GM20000 (cell line): ENCODE measurements around the gene CDC7.

Experiments used
- DNase-seq: peaks from one replicate; pipeline ENCODE4 v3.0.0; 2012; ENCODE audit warnings: low spot score
- CTCF ChIP-seq: IDR thresholded peaks from 2 replicates; pipeline ENCODE4 v1.5.1; 2012; ENCODE audit warnings: mild to moderate bottlenecking, control low read depth; ENCODE audit errors: extremely low read depth, missing control alignments

Gene CDC7

GRCh38 chr1:91537987-91538304, 37.3 kb downstream of the CDC7 start:
- no peak for DNase-seq
- TF ChIP-seq CTCF: no peak

GRCh38 chr1:91540910-91541309, 40.3 kb downstream of the CDC7 start:
- TF ChIP-seq CTCF: no peak
- DNase-seq: no peak

DNA sequence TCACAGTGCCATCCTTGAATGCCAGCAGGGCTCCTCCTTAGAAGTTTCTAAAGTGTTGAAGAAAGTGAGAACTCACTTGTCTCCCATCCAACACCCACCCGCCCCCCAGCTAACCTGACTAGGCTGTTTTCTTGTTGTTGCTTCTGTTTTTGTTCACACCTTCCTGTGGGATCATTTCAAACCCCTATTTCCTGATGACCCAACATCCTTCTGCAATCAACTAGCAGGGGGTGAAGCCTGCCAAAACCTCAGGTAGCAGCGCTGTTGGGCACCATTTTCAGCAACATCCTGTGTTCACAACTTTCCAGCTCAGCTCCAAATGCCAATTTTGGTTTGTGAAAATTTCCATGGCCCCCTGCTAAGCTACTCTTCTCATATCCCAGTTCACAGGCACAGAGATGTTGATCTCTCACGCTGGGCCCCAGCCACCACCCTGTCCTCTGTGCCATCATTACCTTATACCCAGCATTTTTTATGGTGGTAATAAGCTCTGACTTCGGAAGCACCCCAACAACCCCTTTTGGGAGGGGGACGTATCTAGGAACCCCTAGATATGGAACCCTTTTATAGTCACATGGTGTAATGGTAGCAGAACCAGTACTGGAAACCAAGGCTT, 41.4 kb downstream of the CDC7 start:
- TF ChIP-seq CTCF: no peak
- no peak for DNase-seq

DNA sequence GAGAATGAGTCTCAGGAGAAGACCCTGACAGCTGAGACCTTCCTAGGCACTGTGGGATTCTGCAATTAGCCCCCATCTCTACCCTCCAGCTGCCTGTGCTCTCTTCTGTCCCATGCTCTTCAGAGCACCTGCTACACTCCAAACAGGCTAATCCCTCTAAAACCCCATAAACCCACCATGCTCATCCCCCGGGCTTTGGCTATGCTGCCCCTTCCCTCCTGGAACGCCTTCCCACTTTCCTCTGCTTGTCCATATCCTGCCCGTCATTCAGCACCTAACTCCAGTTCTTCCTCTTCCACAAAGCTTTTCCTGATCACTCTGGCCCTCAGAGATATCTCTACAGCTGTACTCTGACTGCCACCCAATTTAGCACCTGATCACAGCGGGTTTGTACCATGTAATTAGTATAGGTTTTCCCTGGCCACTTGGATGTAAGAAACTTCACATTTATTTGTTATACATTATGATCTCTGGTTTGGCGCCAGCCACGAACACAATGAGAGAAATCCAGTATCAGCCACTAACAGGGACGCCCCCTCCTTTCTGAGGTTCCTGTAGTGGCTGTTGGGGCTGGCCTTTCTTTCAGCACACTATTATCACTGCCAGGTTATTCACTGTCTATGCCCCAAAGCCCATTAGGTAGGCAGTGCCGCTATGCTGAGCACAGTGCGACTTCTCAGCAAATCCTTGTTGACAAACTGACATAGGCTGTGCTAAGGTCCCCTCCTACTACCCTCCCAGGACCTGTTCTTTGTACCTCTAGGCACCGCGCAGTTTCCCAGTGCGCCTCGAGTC, 45.1 kb downstream of the CDC7 start:
- no peak for DNase-seq
- no peak for TF ChIP-seq CTCF

DNA sequence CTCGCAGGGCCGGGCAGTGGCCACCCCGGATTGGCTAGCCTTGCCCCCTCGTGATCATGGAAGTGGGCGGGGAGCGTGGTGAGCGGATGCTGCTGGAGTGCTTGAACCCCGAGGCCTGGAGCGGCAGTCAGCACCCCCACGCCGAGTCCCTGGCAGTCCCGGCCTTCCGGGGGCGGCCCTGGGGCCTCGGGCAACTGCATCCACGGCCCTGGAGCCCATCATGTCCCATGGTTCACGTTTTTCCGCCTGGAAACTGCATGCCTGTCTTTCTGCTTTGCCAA, 45.6 kb downstream of the CDC7 start:
- no peak for DNase-seq
- no peak for TF ChIP-seq CTCF

DNA sequence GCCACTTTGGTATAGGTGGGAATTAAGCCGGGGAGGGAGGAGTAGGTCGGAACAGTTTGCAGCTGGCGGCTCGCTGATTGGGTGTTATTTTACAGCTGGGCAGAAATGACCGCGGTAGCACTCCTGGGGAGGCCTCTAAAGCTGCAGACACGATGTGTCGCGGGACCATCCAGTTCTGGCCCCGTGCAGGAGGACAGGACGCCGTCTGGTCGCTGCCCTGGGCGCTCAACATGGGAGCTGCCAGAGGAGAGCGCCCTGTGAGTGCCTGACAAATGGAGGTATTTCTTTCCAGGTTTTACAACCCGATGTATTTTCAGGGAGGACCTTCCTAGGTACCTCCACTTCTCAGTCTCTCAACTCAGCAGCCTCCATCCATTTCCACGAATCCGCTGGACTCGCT, 46.2 kb downstream of the CDC7 start:
- TF ChIP-seq CTCF: no peak
- no peak for DNase-seq

- DNase-seq: no peak
Observed at GRCh38 chr1:91548376-91549040, 47.9 kb downstream of the CDC7 start.

More at GRCh38 chr1:91548376-91549040, 47.9 kb downstream of the CDC7 start:
- TF ChIP-seq CTCF: no peak
